ENCODE results near the gene TRIP13. TPM values are rescaled to one million over a fixed set of nuclear protein-coding genes. Genes with fewer than 3 reads are reported as not detected.

Gene TRIP13
- total and polyA plus RNA-seq, 12 donors: 0.30 to 5.0 (median 0.78) TPM

DNA sequence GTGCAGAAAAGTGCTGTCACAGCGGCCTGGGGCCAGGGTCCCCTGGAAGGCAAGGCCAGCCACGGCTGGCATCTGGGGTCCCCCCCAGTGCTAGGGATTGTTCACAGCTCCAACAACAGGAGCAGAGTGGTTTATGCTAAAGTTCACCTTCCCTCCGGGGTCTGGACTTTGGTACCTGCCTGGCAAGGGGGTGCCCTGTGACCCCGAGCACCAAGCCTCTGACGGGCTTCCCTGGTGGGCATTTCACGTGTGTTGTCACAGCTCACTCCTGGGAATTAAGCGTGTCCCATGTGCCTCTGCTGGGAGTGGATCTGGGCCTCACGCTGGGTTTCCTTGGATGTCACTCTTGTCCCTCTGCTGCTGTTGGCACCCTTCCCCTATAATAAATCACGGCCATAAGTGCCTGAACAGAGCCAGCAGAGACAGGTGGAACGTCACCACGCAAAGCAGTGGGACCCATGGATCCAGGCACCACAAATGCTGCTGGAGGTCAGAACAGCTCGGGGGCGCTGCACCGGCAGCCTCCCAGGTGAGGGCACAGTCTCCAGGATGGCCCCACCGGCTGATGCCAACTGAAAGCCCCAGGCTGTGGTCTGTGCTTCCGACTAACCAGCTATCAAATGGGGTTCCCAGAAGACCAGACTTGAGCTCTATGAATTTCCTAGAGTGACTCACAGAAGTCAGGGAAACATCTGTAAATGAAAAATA is 24.1 kb upstream of the TRIP13 start:
- no peak overlapping the region for H3K27ac ChIP-seq
- 94 to 95% (median 95%) methylated on average over 9 to 16 of the region's 16 CpGs for WGBS, 4 donors
- TF ChIP-seq, protein P1, sequence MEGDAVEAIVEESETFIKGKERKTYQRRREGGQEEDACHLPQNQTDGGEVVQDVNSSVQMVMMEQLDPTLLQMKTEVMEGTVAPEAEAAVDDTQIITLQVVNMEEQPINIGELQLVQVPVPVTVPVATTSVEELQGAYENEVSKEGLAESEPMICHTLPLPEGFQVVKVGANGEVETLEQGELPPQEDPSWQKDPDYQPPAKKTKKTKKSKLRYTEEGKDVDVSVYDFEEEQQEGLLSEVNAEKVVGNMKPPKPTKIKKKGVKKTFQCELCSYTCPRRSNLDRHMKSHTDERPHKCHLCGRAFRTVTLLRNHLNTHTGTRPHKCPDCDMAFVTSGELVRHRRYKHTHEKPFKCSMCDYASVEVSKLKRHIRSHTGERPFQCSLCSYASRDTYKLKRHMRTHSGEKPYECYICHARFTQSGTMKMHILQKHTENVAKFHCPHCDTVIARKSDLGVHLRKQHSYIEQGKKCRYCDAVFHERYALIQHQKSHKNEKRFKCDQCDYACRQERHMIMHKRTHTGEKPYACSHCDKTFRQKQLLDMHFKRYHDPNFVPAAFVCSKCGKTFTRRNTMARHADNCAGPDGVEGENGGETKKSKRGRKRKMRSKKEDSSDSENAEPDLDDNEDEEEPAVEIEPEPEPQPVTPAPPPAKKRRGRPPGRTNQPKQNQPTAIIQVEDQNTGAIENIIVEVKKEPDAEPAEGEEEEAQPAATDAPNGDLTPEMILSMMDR (IDR thresholded peaks at IDR 0.05): no peak
- no peak for TF ChIP-seq POLR2A (IDR thresholded peaks at IDR 0.05)
- H3K36me3 ChIP-seq (replicated peaks in 1 of 2): peaks cover 0 to 80% of the 10 kb centered on the region in 2 donors
- H3K27me3 ChIP-seq: no peaks in the 10 kb centered on the region
- intact Hi-C loops (cut with DNase I): no loop called here
- H3K4me1 ChIP-seq (replicated peaks in 1 of 2): no peaks in the 10 kb centered on the region
- no peaks in the 10 kb centered on the region for H3K9me3 ChIP-seq (replicated peaks in 1 of 3)
- DNase-seq: no peak
- H3K4me3 ChIP-seq: no peak overlapping the region

DNA sequence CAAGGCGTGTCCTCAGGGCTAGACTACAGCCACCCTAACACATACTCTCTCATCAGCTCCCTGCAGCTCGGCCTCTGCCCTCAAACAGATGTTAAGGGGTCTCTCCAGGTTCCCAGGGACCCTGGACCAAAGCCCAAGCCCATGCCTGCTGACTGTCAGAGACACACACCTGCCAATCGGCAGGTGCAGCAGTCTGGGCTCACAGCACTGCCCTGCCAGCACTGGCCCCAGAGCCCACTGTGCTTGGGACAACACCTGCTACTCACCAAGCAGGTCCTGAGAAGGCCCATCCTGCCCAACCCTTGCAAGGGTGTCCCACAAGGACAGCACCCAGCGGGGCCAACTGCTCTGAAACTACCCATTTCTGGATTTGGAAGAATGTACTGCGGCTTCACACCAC is 21.7 kb upstream of the TRIP13 start:
- no peaks in the 10 kb centered on the region for H3K27me3 ChIP-seq
- H3K4me3 ChIP-seq: no peak overlapping the region
- intact Hi-C loops (cut with DNase I): no loop called here
- TF ChIP-seq POLR2A (IDR thresholded peaks at IDR 0.05): no peak
- TF ChIP-seq, protein P1 (IDR thresholded peaks at IDR 0.05): no peak
- H3K9me3 ChIP-seq (replicated peaks in 1 of 3): no peaks in the 10 kb centered on the region
- peaks cover 0 to 75% of the 10 kb centered on the region in 2 donors for H3K36me3 ChIP-seq (replicated peaks in 1 of 2)
- DNase-seq: no peak
- 93 to 98% (median 96%) methylated on average over 5 of the region's 5 CpGs for WGBS, 4 donors
- no peaks in the 10 kb centered on the region for H3K4me1 ChIP-seq (replicated peaks in 1 of 2)
- no peak overlapping the region for H3K27ac ChIP-seq

DNA sequence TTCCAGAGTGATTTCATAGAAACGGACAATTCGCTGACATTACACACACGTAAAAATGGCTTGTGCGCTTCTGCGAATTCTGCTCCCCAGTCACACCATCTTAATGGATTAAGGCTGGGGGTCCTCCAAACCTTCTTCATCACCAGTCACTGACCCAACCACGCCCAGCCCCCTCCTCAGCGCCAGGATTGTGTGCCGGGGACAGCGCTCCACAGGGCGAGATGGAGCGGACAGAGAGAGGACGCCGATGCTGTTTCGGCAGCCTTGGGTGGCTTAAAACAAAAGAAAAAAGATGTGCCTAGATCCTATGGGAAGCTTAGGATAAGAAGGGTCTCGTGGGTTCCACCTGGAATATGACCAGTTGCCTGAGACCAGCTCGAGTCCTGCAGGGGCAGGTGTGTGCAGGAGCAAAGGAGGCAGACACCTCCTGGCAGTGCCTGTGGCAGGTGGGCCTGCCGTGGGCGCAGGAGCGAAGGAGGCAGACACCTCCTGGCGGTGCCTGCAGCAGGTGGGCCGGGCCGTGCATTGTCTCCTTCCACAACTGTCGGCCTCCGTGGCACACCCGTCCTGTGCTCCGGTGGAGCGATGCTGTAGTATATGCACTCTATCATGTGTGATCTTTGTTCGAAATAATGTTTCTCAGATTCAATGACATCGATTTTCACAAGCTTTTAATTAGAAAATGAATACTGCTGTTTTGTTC is 20.9 kb upstream of the TRIP13 start:
- Histone ChIP-seq H3K36me3 (replicated peaks in 1 of 2) (peaks cover 0 to 83% of the 10 kb centered on the region in 2 donors), H3K4me3 (no peak overlapping the region), H3K4me1 (replicated peaks in 1 of 2) (no peaks in the 10 kb centered on the region), H3K9me3 (replicated peaks in 1 of 3) (no peaks in the 10 kb centered on the region), H3K27ac (no peak overlapping the region), H3K27me3 (no peaks in the 10 kb centered on the region)
- 92 to 96% (median 93%) methylated on average over 28 to 29 of the region's 29 CpGs for WGBS, 4 donors
- intact Hi-C loops (cut with DNase I): no loop called here
- TF ChIP-seq POLR2A (IDR thresholded peaks at IDR 0.05): no peak
- TF ChIP-seq, protein P1 (IDR thresholded peaks at IDR 0.05): no peak
- no peak for DNase-seq

DNA sequence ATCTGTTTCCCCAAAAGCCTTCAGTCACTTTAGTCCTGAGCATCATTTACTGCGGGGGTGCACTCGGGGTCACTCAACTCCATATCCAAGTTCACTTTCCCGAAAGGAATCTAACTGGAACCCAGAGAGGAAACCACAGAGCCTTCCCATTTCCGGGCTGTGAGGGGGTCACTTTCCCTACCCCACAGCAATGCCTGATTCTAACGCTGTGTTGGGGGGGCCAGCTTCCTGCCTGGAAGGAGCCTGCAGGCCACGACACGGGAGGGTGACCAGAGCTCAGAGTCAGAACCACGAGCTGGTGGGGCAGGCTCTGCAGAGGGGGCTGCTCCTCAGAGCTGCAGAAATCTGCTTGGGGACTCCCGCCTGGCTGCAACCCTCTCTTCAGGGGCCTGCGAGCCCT is 20.4 kb upstream of the TRIP13 start:
- H3K27ac ChIP-seq: no peak overlapping the region
- H3K4me1 ChIP-seq (replicated peaks in 1 of 2): no peaks in the 10 kb centered on the region
- no peak overlapping the region for H3K4me3 ChIP-seq
- H3K27me3 ChIP-seq: no peaks in the 10 kb centered on the region
- H3K36me3 ChIP-seq (replicated peaks in 1 of 2): peaks cover 0 to 85% of the 10 kb centered on the region in 2 donors
- intact Hi-C loops (cut with DNase I): no loop called here
- H3K9me3 ChIP-seq (replicated peaks in 1 of 3): no peaks in the 10 kb centered on the region
- WGBS, 4 donors: 80 to 89% (median 84%) methylated on average over 8 to 10 of the region's 10 CpGs
- TF ChIP-seq, protein P1 (IDR thresholded peaks at IDR 0.05): no peak
- TF ChIP-seq POLR2A (IDR thresholded peaks at IDR 0.05): no peak
- DNase-seq: no peak
